Femur (tissue), 1 donor: ENCODE measurements around the gene FSCN2.
"Not testable (repeated sequence)": the region's sequence is repeated elsewhere in the genome, so short reads cannot be mapped to it uniquely, and the experiment has no call there.

Experiments used
- DNase-seq: peaks from one replicate; pipeline ENCODE4 v3.0.0-alpha.2; 2017

Gene FSCN2

DNA sequence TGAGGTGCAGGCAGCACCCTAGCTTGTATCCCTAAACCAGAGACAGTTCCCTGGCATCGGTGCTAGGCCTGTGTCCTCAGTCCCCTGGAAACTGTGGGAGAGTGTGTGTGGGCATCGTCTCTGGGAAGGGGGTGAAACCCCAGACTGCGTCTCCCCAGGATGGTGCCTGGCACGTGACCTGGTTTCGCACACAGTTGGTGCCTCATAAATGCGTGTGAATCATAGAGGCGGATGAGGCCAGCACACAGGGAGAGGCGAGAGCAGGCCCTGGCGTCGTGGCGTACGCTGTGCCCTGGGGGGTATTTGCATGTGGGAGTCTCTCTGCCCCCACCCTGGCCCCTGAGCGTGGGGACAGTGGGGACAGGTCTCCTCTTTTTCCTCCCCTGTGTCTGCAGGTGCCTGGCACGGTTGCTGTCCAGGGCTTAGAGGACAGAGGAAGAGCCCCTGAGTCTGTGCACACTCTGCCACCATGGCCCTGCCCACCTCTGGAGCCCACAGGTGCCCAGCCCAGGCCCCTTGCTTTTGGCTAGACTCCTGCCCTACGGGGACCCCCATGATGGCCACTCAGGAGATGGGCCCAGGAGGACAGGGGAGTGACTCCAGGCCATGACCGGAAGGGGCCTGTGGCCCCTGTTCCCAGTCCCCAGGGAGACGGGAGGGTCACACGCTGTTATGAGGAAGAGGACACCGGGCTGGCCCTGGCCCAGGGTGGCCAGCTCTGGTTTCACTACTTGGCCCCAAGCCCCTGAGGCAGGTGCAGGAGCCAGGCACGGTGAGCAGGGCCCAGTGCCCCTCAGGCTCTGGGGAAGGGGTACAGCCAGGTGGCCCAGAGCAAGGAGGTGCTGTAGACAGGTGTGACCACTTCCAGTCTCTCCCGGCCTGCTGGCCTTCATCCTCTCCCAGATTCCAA, 1.3 kb upstream of the FSCN2 start:
- no peak for DNase-seq

GRCh38 chr17:81528384-81528650, 140 bp downstream of the FSCN2 start:
- DNase-seq, result no peak

- no peak for DNase-seq
These were observed 667 bp downstream of the FSCN2 start for GRCh38 chr17:81528651-81529436.

DNA sequence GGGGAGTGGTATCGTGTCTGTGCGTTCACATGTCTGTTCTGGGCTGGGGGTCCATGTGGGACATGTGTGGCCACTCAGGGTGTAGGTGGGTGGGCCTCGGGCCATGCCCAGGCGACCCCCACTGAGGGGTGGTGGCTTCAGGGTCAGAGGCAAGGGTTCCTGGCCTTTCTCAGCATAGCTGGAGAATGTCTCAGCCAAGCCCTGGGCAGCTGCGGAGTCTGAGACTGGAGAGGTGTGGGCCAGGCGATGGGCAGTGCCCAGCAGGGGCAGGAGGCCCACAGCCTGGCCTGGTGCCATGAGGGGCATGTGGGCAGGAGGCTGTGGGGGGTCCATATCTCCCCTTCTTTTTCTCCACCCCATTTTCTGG, 1.2 kb downstream of the FSCN2 start:
- no peak for DNase-seq

DNA sequence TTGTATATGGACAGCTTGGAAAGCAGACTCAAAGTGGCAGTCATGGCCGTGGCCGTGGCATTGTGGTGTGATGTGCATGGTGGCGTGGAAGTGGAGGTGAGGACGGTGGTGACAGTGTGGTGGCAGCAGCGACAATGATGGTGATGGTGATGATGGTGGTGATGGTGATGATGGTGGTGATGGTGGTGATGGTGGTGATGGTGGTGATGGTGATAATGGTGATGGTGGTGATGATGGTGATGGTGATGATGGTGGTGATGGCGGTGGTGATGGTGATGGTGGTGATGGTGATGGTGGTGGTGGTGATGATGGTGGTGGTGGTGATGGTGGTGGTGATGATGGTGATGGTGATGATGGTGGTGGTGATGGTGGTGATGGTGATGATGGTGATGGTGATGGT, 2.8 kb downstream of the FSCN2 start:
- DNase-seq, result not testable (repeated sequence)

DNA sequence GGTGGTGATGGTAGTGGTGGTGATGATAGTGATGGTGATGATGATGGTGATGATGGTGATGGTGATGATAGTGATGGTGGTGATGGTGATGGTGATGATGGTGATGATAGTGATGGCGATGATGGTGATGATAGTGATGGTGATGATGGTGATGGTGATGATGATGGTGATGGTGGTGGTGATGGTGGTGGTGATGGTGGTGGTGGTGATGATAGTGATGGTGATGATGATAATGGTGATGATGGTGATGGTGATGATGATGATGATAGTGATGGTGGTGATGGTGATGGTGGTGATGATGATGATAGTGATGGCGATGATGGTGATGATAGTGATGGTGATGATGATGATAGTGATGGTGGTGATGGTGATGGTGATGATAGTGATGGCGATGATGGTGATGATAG, 3.8 kb downstream of the FSCN2 start:
- DNase-seq, result not testable (repeated sequence)

DNA sequence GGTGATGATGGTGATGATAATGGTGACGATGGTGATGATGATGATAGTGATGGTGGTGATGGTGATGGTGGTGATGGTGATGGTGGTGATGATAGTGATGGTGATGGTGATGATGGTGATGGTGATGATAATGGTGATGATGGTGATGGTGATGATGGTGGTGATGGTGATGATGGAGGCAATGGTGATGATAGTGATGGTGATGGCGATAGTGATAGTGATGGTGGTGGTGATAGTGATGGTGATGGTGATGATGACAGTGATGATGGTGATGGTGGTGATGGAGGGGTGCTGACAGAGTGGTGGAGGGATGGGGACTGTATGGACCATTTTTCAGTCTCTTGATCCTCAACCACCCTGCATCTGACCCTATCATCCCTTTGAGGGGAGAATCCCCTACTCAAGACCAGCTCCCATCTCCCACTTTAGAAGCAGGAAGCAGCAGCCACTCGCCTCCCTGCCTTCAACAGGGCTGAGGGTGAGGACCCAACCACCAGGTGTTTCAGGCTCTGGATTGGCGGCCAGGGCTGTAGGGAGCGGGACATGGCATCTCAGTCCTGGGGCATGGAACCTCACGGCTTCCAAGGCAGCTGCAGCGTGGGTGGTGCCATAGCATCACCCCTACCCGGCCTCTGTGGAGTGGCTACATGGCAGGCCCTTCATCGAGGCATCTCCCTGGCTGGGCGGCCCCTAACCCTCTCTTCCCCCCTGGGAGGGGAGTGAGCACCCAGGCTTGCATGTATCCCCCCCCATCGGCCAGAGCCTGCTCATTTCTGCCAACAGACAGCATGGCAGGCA, 4.5 kb downstream of the FSCN2 start:
- no peak for DNase-seq

GRCh38 chr17:81533339-81534141, 5.4 kb downstream of the FSCN2 start:
- no peak for DNase-seq

GRCh38 chr17:81534157-81535006, 6.2 kb downstream of the FSCN2 start:
- no peak for DNase-seq

DNA sequence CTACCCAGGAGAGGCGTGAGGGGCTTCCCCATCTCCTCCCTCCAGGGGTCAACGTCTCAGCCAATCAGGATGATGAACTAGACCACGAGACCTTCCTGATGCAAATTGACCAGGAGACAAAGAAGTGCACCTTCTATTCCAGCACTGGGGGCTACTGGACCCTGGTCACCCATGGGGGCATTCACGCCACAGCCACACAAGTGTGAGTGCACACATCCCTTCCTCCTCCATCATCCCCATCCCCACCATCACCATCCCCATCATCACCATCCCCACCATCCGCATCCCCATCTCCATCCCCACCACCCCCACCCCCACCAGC, 6.8 kb downstream of the FSCN2 start:
- DNase-seq, result no peak

- no peak for DNase-seq
These were observed 7.5 kb downstream of the FSCN2 start for GRCh38 chr17:81535480-81536298.

DNA sequence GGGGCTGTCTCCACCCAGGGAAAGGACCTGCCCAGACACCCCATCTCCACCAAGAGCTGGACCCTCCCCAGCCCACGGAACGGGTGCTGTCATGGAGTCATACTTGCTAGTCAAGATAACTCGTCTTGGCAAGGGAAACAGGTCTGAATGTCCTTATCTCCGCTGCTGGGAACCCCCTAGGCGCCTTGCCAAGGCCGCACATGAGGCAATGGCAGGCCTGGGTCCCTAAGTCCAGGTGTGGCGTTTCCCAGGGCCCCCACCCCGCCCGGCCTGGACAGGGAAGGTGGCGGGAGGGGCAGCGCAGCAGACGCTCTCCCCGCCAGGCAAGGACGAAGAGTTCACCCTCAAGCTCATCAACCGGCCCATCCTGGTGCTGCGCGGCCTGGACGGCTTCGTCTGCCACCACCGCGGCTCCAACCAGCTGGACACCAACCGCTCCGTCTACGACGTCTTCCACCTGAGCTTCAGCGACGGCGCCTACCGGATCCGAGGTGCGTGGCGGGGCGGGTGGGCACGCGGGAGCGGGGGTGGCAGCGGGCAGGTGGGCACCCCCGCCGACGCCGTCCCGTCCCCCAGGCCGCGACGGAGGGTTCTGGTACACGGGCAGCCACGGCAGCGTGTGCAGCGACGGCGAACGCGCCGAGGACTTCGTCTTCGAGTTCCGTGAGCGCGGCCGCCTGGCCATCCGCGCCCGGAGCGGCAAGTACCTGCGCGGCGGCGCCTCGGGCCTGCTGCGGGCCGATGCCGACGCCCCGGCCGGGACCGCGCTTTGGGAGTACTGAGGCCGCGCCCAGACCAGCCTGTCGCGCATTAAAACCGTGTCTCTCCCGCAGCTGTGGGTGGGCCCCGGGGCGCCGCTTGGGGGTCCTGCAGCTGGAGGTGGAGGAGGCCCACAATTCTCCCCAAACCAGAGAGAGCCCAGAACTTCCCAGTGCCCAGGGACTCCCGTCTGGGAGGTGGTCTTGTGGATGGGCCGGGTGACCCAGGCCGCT, 8.4 kb downstream of the FSCN2 start:
- DNase-seq, result no peak

DNA sequence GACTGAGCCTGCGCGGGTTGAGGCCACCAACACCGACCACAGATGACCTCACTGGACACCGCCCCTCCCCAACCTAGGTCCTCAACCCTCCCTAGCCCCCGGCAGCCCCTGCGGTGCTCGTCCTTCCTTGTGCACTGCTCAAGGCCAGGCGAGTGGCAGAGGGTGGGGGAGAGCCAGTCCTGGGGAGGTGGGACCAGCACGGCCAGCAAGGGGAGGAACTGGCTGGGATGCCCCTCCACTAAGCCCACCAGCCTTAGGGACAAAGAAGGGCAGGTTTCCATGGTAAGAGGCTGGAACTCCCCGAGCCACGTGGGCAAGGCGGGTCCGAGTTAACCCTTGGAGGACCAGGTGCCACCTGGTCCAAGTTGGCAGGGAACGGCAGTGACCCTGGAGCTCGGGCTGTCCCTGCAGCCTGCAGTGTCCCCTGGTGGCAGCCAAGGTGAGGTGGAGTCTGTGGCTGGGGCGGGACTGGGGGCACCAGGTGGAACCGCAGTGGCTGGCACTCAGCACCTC, 9.2 kb downstream of the FSCN2 start:
- DNase-seq, result no peak

- no peak for DNase-seq
These were observed 9.8 kb downstream of the FSCN2 start for GRCh38 chr17:81537856-81538555.

DNA sequence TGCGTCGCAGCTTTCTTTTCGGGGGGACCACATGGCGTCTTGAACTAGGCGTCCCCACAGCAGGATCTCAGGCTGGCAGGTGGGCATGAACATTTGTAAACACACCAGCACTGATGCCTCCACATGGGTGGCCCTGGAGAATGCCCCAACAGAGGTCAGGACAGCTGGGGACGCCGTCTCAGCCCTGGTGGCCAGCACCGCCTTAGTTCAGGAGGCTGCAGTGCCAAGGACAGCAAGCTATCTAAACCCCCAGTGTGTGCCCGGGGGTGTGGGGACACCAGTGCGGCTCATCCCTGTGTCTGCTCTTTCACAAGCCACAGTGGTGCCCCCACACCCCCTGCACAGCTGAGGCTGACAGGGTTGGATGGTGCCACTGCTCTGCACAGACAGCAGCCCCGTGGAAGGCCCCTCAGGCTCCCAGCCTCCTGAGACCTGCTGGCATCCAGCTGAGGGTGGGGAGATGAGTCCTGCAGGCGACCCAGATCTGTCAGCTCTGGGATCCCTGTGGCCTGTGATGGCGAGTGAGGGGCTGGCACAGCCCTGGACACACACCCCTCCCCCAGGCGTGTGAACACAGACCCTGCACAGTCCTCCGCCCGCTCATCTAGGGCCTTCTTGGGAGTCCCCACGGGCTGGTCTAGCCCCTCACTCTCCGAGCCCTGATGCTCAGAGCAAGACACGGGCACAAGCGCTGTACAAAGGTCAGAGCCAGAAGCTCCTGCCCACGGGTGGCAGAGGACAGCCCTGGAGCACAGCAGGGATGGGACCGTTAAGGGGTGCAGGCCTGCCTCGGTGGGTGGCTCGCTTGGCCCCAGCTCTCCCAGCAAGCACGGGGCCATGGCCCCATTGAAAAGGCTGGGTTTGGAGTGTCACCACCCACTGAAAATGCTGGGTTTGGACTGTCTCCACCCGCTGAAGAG, 10.7 kb downstream of the FSCN2 start:
- DNase-seq, result no peak

GRCh38 chr17:81539571-81539900, 11.4 kb downstream of the FSCN2 start:
- DNase-seq, result no peak

DNA sequence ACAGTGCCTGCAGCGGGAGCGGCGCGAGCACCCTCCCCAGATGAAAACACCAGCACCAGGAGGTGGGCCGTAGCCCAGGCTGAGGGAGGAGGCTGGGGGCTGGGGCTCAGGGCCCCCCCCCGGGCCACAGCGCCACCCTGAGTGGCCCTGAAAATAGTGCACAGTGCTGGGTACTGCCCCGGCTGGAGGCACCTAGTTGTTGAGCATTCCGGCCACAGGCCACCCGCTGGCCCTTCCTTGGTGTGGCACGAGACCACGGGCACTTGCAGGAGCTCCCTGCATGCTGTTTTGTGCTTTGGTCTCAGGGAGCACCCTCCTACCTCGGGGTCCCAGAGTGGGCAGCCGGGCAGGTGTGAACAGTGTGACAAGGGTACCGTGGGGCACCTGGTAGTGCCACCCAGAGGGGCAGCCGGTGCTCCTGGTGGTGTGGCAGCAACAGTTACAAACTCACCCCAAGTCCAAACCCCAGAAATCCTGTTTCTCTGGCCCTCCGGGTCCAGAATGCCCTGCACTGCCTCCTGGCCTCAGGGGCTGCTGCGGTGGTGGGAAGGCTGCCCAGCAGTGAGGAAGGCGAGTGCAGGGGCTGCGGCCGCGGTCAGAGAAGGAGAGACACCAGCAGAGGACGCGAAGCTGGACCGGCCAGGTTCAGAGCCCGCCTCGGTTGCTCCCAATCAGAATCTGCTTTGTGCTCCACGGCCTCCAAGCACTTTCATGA, 11.9 kb downstream of the FSCN2 start:
- DNase-seq, result peak; percentile 16
